ENCODE results near the gene PCGF5. TPM values are rescaled to one million over a fixed set of nuclear protein-coding genes. Genes with fewer than 3 reads are reported as not detected.
"Not testable (repeated sequence)": the region's sequence is repeated elsewhere in the genome, so short reads cannot be mapped to it uniquely, and the experiment has no call there.

PCGF5 gene
- total RNA-seq, 4 donors from 2014 or later, result 29.8 to 60.3 (median 31.4) TPM

GRCh38 chr10:91294134-91294906 lies 73.9 kb downstream of the PCGF5 start:
- no peaks in the 10 kb centered on the region for H3K9me3 ChIP-seq
- no peaks in the 10 kb centered on the region for H3K36me3 ChIP-seq
- TF ChIP-seq POLR2A (IDR thresholded peaks at IDR 0.05), result no peak
- TF ChIP-seq, protein P1, sequence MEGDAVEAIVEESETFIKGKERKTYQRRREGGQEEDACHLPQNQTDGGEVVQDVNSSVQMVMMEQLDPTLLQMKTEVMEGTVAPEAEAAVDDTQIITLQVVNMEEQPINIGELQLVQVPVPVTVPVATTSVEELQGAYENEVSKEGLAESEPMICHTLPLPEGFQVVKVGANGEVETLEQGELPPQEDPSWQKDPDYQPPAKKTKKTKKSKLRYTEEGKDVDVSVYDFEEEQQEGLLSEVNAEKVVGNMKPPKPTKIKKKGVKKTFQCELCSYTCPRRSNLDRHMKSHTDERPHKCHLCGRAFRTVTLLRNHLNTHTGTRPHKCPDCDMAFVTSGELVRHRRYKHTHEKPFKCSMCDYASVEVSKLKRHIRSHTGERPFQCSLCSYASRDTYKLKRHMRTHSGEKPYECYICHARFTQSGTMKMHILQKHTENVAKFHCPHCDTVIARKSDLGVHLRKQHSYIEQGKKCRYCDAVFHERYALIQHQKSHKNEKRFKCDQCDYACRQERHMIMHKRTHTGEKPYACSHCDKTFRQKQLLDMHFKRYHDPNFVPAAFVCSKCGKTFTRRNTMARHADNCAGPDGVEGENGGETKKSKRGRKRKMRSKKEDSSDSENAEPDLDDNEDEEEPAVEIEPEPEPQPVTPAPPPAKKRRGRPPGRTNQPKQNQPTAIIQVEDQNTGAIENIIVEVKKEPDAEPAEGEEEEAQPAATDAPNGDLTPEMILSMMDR (IDR thresholded peaks at IDR 0.05), result no peak
- TF ChIP-seq POLR2AphosphoS5 (IDR thresholded peaks at IDR 0.05), result no peak
- no peak for TF ChIP-seq EP300 (IDR thresholded peaks at IDR 0.05)
- no peak overlapping the region for H3K4me3 ChIP-seq
- no peak for DNase-seq (ENCODE audit: low spot score in 2 of 2)
- H3K27me3 ChIP-seq, result no peaks in the 10 kb centered on the region
- peaks cover 12% of the 10 kb centered on the region for H3K4me1 ChIP-seq
- H3K27ac ChIP-seq, result no peak overlapping the region
- WGBS, result 63% methylated on average over 3 of the region's 3 CpGs

DNA sequence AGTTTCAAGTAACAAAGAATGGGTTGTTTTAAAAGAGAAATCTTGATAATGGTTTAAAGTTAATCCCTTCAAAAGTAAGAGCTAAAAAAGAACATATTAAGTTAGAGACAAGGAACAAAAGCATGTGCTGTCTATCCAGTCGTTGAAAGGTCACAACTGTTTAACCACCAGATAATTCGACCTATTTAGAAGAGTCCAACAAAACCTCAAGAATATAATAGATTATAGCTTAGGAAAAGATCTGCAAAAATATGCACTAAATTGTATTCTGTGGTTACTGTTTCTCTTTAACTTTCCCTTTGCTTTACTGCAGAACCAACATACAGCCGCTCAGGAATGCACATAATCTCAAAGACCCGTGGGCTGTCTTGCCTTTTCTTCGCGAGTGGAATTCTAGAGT lies 74.9 kb downstream of the PCGF5 start:
- WGBS, result 85% methylated on average over 6 of the region's 6 CpGs
- TF ChIP-seq POLR2A (IDR thresholded peaks at IDR 0.05), result no peak
- no peak for TF ChIP-seq EP300 (IDR thresholded peaks at IDR 0.05)
- TF ChIP-seq POLR2AphosphoS5 (IDR thresholded peaks at IDR 0.05), result no peak
- TF ChIP-seq, protein P1 (IDR thresholded peaks at IDR 0.05), result no peak
- peaks cover 12% of the 10 kb centered on the region for H3K4me1 ChIP-seq
- no peaks in the 10 kb centered on the region for H3K36me3 ChIP-seq
- H3K4me3 ChIP-seq, result no peak overlapping the region
- H3K27ac ChIP-seq, result no peak overlapping the region
- no peak for DNase-seq (ENCODE audit: low spot score in 2 of 2)
- no peaks in the 10 kb centered on the region for H3K9me3 ChIP-seq
- H3K27me3 ChIP-seq, result no peaks in the 10 kb centered on the region

DNA sequence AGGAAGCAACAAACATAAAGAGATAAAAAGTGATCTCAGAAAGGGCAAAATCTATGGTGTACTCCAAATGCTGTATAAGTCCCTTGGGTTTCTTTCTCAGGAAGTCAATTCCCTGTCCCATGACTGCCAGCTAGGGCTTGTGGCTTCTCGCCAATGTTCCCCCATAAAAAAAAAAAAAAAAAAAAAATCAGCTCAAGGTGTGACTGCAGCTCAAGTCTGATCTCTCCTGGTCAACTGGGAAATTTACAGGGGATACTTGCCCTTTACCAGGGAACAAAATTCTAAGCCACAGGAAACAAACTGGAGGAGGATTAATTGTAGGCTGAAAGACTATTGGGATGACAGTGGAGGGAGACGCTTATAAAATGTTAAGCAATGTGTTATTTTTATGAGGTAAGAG lies 76.0 kb downstream of the PCGF5 start:
- H3K36me3 ChIP-seq, result no peaks in the 10 kb centered on the region
- DNase-seq (ENCODE audit: low spot score in 2 of 2), result no peak
- no peak overlapping the region for H3K4me3 ChIP-seq
- TF ChIP-seq POLR2AphosphoS5 (IDR thresholded peaks at IDR 0.05) (no peak), EP300 (IDR thresholded peaks at IDR 0.05) (no peak), POLR2A (IDR thresholded peaks at IDR 0.05) (no peak)
- TF ChIP-seq, protein P1 (IDR thresholded peaks at IDR 0.05), result no peak
- H3K27me3 ChIP-seq, result no peaks in the 10 kb centered on the region
- H3K4me1 ChIP-seq, result peaks cover 12% of the 10 kb centered on the region
- H3K9me3 ChIP-seq, result no peaks in the 10 kb centered on the region
- no peak overlapping the region for H3K27ac ChIP-seq
- WGBS, result 45% methylated on average over 2 of the region's 2 CpGs

DNA sequence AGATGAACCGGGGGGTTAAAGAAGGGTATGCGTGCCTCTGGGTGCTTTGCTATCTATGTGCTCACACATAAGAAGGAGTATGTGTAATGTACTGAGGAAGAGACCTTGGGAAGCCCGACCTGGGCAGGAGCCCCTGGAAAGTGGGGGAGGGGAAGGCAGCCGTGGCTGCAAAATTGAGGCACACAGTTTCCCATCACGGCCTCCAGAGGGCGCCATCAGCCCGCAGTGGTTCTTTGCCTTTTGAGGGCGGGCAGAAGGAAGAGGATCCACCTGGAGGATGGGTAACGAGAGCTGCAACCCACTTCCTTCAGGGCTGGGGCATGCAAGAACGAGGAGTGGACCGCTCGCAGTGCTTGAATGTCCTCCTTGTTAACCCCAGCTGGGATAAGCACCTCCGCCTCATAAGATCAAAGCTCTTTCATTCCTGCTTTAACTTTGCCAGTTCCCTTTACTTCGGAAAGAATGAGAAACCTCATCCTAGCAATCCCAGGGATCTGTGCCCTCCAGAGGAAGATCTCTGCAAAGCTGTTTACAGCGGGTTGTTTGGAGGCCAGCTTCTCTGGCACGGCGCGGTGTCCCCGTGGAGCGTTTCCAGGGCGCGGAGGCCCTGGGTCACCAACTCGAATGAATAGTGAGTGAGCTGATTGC lies 77.9 kb downstream of the PCGF5 start:
- TF ChIP-seq, protein P1 (IDR thresholded peaks at IDR 0.05), result peak; percentile 63 to 87
- no peak for TF ChIP-seq POLR2A (IDR thresholded peaks at IDR 0.05)
- Histone ChIP-seq H3K4me3 (peak overlapping the region; percentile 39), H3K27ac (no peak overlapping the region), H3K36me3 (no peaks in the 10 kb centered on the region), H3K9me3 (no peaks in the 10 kb centered on the region), H3K4me1 (peaks cover 12% of the 10 kb centered on the region), H3K27me3 (no peaks in the 10 kb centered on the region)
- DNase-seq (ENCODE audit: low spot score in 2 of 2), result peak; percentile 77 to 85
- WGBS, result 11% methylated on average over 22 of the region's 23 CpGs

DNA sequence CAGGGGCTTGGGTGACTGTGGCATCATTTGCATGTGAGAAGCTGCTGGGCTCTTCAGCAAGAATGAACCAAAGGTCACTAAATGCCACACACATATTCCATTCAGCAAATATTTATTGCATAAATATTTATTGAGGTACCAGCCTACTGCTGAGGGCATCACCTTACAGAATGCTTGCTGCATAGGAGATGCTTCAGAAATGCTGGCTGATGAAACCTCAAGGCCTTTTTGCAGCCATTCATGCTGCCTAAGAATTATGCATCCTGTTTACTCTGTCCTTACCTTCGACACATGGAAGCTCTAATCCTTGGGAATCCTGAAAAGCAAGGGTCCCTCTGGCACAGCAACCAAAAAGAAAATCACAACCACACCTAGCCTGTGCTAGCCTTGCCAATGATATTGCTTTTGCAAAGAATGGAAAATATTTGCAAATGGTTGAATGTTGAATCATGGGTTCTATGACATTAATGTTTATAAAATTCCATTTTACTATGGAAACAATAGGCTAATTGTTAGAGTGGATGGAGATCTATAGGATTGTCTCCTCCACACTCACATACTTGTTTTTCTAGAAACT lies 79.6 kb downstream of the PCGF5 start:
- no peak overlapping the region for H3K4me3 ChIP-seq
- H3K36me3 ChIP-seq, result no peaks in the 10 kb centered on the region
- H3K4me1 ChIP-seq, result peaks cover 12% of the 10 kb centered on the region
- H3K9me3 ChIP-seq, result no peaks in the 10 kb centered on the region
- no peak for TF ChIP-seq POLR2A (IDR thresholded peaks at IDR 0.05)
- H3K27me3 ChIP-seq, result no peaks in the 10 kb centered on the region
- DNase-seq (ENCODE audit: low spot score in 2 of 2), result no peak
- H3K27ac ChIP-seq, result no peak overlapping the region
- WGBS, result 91% methylated on average over 1 of the region's 1 CpG

DNA sequence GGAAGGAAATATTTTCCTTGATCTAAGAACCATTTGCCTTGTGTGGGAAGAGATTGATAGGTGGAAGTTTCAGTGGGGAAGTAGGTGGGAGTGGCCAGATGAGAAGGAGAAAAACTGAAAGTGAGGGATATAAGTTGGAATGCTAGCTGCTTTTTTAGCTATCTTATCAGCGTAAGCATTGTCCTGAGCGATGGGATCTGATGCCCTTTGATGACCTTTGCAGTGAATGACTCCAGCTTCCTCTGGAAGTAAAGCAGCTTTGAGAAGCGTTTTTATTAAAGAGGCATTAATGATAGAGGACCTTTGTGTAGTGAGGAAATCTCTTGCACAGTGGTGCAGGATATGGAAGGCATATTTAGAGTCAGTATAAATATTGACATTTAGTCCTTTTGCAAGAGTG lies 82.5 kb downstream of the PCGF5 start:
- not testable (repeated sequence) for H3K27ac ChIP-seq

DNA sequence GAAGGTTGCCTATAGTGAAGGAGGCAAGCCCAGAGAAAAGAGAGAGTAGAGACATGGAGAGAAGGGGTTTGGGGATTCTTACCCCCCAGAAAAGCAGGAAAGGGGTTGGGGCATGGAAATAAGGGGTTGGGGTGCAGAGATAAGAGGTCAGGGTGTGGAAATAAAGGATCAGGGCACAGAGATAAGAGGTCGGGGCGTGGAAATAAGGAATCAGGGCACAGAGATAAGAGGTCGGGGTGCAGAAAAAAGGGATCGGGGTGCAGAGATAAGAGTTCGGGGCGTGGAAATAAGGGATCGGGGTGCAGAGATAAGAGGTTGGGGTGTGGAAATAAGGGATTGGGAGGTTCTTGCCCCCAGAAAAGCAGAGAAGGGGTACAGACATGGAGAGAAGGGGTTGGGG lies 85.5 kb downstream of the PCGF5 start:
- H3K4me3 ChIP-seq; H3K4me1 ChIP-seq; H3K27me3 ChIP-seq; H3K36me3 ChIP-seq; DNase-seq (ENCODE audit: low spot score in 2 of 2); H3K9me3 ChIP-seq; H3K27ac ChIP-seq: not testable (repeated sequence)
- WGBS, result 84% methylated on average over 7 of the region's 7 CpGs

More for the DNA sequence above, 82.5 kb downstream of the PCGF5 start:
- H3K4me3 ChIP-seq; H3K36me3 ChIP-seq; H3K4me1 ChIP-seq; DNase-seq (ENCODE audit: low spot score in 2 of 2); H3K9me3 ChIP-seq; H3K27me3 ChIP-seq: not testable (repeated sequence)
- WGBS, result 82% methylated on average over 3 of the region's 3 CpGs
